H1 (cell line): ENCODE data around the gene MILR1. TPM values are rescaled to one million over a fixed set of nuclear protein-coding genes. Genes with fewer than 3 reads are reported as not detected.

ENCODE experiments used
- CTCF ChIA-PET: fragments of 300-600 bp; sonication (Branson Sonifier 250); formaldehyde crosslinking; loops from one replicate; lab custom pipeline; 2021; ENCODE audit not compliant: partially characterized antibody; lab: Charles Lee
- POLR2A ChIA-PET: fragments of 300-600 bp; sonication (Branson Sonifier 250); formaldehyde crosslinking; loops from one replicate; lab custom pipeline; 2021; ENCODE audit warnings: inconsistent platforms; ENCODE audit not compliant: partially characterized antibody; lab: Charles Lee
- DNase-seq, 2 experiments: peaks; one replicate each; pipeline versions ENCODE4 v3.0.0 to v3.0.0-alpha.2; 2010 to 2022; ENCODE audit warnings: low spot score in 2 of 2, low read depth in 1 of 2, mixed read lengths in 1 of 2
- FAIRE-seq: peaks from 2 replicates; lab custom pipeline; 2011; peaks lifted over from hg19 to GRCh38; lab: Jason Lieb, UNC
- H2AFZ ChIP-seq: 2 replicates; pipeline ENCODE4 v1.8.1; 2012; ENCODE audit warnings: low read length, inconsistent platforms
- H2AK5ac ChIP-seq: 2 replicates; pipeline ENCODE4 v1.6.1; 2013; ENCODE audit warnings: low read depth, low read length
- H2BK120ac ChIP-seq: replicated peaks from 2 replicates; pipeline ENCODE3; 2013; ENCODE audit warnings: low read depth, low read length, inconsistent platforms
- H2BK12ac ChIP-seq: 2 replicates; pipeline ENCODE4 v1.6.1; 2013; ENCODE audit warnings: low read depth, low read length
- H2BK15ac ChIP-seq: 2 replicates; pipeline ENCODE4 v1.6.1; 2013; ENCODE audit warnings: low read length
- H2BK20ac ChIP-seq: 2 replicates; pipeline ENCODE4 v1.6.1; 2013; ENCODE audit warnings: low read length
- H2BK5ac ChIP-seq: 2 replicates; pipeline ENCODE4 v1.6.1; 2013; ENCODE audit warnings: low read depth, low read length
- H3K14ac ChIP-seq: 2 replicates; pipeline ENCODE4 v1.6.1; 2013; ENCODE audit warnings: inconsistent platforms; ENCODE audit not compliant: insufficient read length
- H3K18ac ChIP-seq: 2 replicates; pipeline ENCODE4 v1.6.1; 2013; ENCODE audit warnings: low read length; ENCODE audit errors: extremely low read depth
- H3K23ac ChIP-seq: 2 replicates; pipeline ENCODE4 v1.6.1; 2013; ENCODE audit warnings: inconsistent platforms; ENCODE audit not compliant: insufficient read length
- H3K23me2 ChIP-seq: 2 replicates; pipeline ENCODE4 v1.6.1; 2013; ENCODE audit warnings: low read depth, low read length
- H3K27ac ChIP-seq: 2 replicates; pipeline ENCODE4 v1.6.1; 2011; ENCODE audit warnings: low read depth, low read length, inconsistent platforms
- H3K27me3 ChIP-seq, 4 experiments: replicated peaks in 1 of 4; 1 replicate in 1 of 4; 2 replicates in 3 of 4; pipeline versions ENCODE4 v1.6.1 to v1.8.1; 2011 to 2013; ENCODE audit warnings: low read length in 3 of 4, mild to moderate bottlenecking in 3 of 4, inconsistent platforms in 2 of 4, mixed read lengths in 2 of 4, moderate library complexity in 1 of 4; ENCODE audit not compliant: control insufficient read depth in 3 of 4, insufficient read depth in 3 of 4; ENCODE audit errors: extremely low read depth in 1 of 4
- H3K36me3 ChIP-seq, 4 experiments: 2 replicates each; pipeline versions ENCODE4 v1.6.1 to v1.8.1; 2011 to 2013; ENCODE audit warnings: mild to moderate bottlenecking in 4 of 4, low read length in 3 of 4, moderate library complexity in 2 of 4, control low read depth in 1 of 4, inconsistent platforms in 1 of 4; ENCODE audit not compliant: insufficient read depth in 4 of 4, control insufficient read depth in 2 of 4
- H3K4ac ChIP-seq: replicated peaks from 2 replicates; pipeline ENCODE3; 2013; ENCODE audit warnings: low read length, low read depth, mixed read lengths, inconsistent platforms; ENCODE audit not compliant: insufficient read length
- H3K4me1 ChIP-seq, 4 experiments: replicated peaks in 1 of 4; 1 replicate in 1 of 4; 2 replicates in 3 of 4; pipeline versions ENCODE4 v1.6.1 to v1.8.1; 2011 to 2013; ENCODE audit warnings: low read length in 3 of 4, inconsistent platforms in 2 of 4, mixed read lengths in 1 of 4; ENCODE audit not compliant: insufficient read depth in 4 of 4, control insufficient read depth in 3 of 4
- H3K4me2 ChIP-seq, 2 experiments: 2 replicates each; pipeline versions ENCODE4 v1.6.1 to v1.8.1; 2011 to 2013; ENCODE audit warnings: low read depth in 2 of 2, low read length in 2 of 2, control low read depth in 1 of 2, inconsistent platforms in 1 of 2, mild to moderate bottlenecking in 1 of 2; ENCODE audit not compliant: insufficient read depth in 1 of 2
- H3K4me3 ChIP-seq, 4 experiments: fragments of 200-600, 300-600 bp in 1 of 4; sonication (generic), shearing (Covaris generic), sonication (Bioruptor Twin) in 1 of 4; 2 replicates each; pipeline versions ENCODE4 v1.5.1 to v1.8.1; 2011 to 2016; ENCODE audit warnings: low read length in 4 of 4, low read depth in 3 of 4, control low read depth in 2 of 4, inconsistent platforms in 2 of 4, mild to moderate bottlenecking in 2 of 4, mixed read lengths in 1 of 4, moderate library complexity in 1 of 4; ENCODE audit not compliant: insufficient read depth in 2 of 4; ENCODE audit errors: extremely low read depth in 1 of 4
- H3K56ac ChIP-seq: replicated peaks from 2 replicates; pipeline ENCODE3; 2013; ENCODE audit warnings: low read depth, mild to moderate bottlenecking, mixed read lengths, low read length, inconsistent platforms; ENCODE audit not compliant: insufficient read length
- H3K79me1 ChIP-seq: 2 replicates; pipeline ENCODE4 v1.6.1; 2013; ENCODE audit warnings: low read depth, low read length, control low read depth
- H3K79me2 ChIP-seq, 2 experiments: 2 replicates each; pipeline versions ENCODE4 v1.6.1 to v1.8.1; 2012 to 2013; ENCODE audit warnings: low read length in 2 of 2, mild to moderate bottlenecking in 2 of 2, inconsistent platforms in 1 of 2; ENCODE audit not compliant: insufficient read depth in 2 of 2, control insufficient read depth in 1 of 2
- H3K9ac ChIP-seq, 4 experiments: replicated peaks in 1 of 4; 1 replicate in 1 of 4; 2 replicates in 3 of 4; pipeline versions ENCODE4 v1.6.1 to v1.8.1; 2011 to 2013; ENCODE audit warnings: low read depth in 3 of 4, low read length in 3 of 4, control low read depth in 2 of 4, mild to moderate bottlenecking in 2 of 4, moderate library complexity in 2 of 4, inconsistent platforms in 1 of 4; ENCODE audit errors: extremely low read depth in 1 of 4
- H3K9me3 ChIP-seq, 2 experiments: 2 replicates each; pipeline versions ENCODE4 v1.6.1 to v1.8.1; 2012 to 2013; ENCODE audit warnings: mild to moderate bottlenecking in 2 of 2, moderate library complexity in 2 of 2, control low read depth in 1 of 2, inconsistent platforms in 1 of 2, low read depth in 1 of 2, low read length in 1 of 2, mixed read lengths in 1 of 2; ENCODE audit not compliant: insufficient read depth in 2 of 2
- H4K20me1 ChIP-seq, 2 experiments: replicated peaks in 1 of 2; 2 replicates each; pipeline versions ENCODE3 to v1.8.1; 2011 to 2013; ENCODE audit warnings: inconsistent platforms in 2 of 2, low read length in 2 of 2, mild to moderate bottlenecking in 1 of 2; ENCODE audit not compliant: insufficient read depth in 2 of 2, control insufficient read depth in 1 of 2
- H4K5ac ChIP-seq: 2 replicates; pipeline ENCODE4 v1.6.1; 2013; ENCODE audit warnings: low read length, low read depth, mixed read lengths, inconsistent platforms; ENCODE audit not compliant: insufficient read length
- H4K8ac ChIP-seq: 2 replicates; pipeline ENCODE4 v1.8.0; 2013; ENCODE audit warnings: mild to moderate bottlenecking, moderate library complexity, low read length, inconsistent platforms; ENCODE audit not compliant: insufficient read depth; ENCODE audit errors: extremely low read depth
- H4K91ac ChIP-seq: replicated peaks from 2 replicates; pipeline ENCODE3; 2013; ENCODE audit warnings: low read length, mixed read lengths, inconsistent platforms; ENCODE audit not compliant: insufficient read length
- BRCA1 ChIP-seq: IDR thresholded peaks from 2 replicates; pipeline ENCODE4 v1.6.1; 2012; ENCODE audit warnings: low read depth, low read length, improper control_type of control experiment
- CHD2 ChIP-seq: IDR thresholded peaks from 2 replicates; pipeline ENCODE4 v1.6.1; 2012; ENCODE audit warnings: low read length, improper control_type of control experiment
- EP300 ChIP-seq, 2 experiments: IDR thresholded peaks; 1 replicate in 1 of 2; 2 replicates in 1 of 2; pipeline ENCODE4 v1.6.1; 2011 to 2012; ENCODE audit warnings: low read depth in 2 of 2, low read length in 2 of 2, mild to moderate bottlenecking in 2 of 2, borderline replicate concordance in 1 of 2, inconsistent platforms in 1 of 2, moderate library complexity in 1 of 2
- EZH2 ChIP-seq: fragments of 200-600 bp; sonication (generic); IDR thresholded peaks from 2 replicates; pipeline ENCODE4 v1.7.1; 2012; ENCODE audit warnings: low read depth, mild to moderate bottlenecking, moderate library complexity, low read length, inconsistent platforms; ENCODE audit not compliant: severe bottlenecking
- GABPA ChIP-seq: IDR thresholded peaks from 2 replicates; pipeline ENCODE4 v1.6.1; 2011; ENCODE audit warnings: mild to moderate bottlenecking, low read length, moderate library complexity, borderline replicate concordance; ENCODE audit not compliant: insufficient read depth
- JUND ChIP-seq: IDR thresholded peaks from 2 replicates; pipeline ENCODE4 v1.6.1; 2011; ENCODE audit warnings: mild to moderate bottlenecking, improper control_type of control experiment, low read length
- KDM4A ChIP-seq: IDR thresholded peaks from one replicate; pipeline ENCODE4 v1.7.1; 2012; ENCODE audit warnings: low read depth, mild to moderate bottlenecking, moderate library complexity, low read length, inconsistent platforms; ENCODE audit not compliant: severe bottlenecking
- NANOG ChIP-seq: IDR thresholded peaks from 2 replicates; pipeline ENCODE4 v1.6.1; 2011; ENCODE audit warnings: low read length, low read depth, mild to moderate bottlenecking, inconsistent platforms; ENCODE audit not compliant: insufficient read depth, poor library complexity, severe bottlenecking
- POLR2A ChIP-seq, 2 experiments: IDR thresholded peaks; 1 replicate in 1 of 2; 2 replicates in 1 of 2; pipeline ENCODE4 v1.6.1; 2011; ENCODE audit warnings: low read depth in 2 of 2, low read length in 2 of 2, mild to moderate bottlenecking in 2 of 2; ENCODE audit errors: control extremely low read depth in 1 of 2
- RNF2 ChIP-seq: fragments of 200-900, 300-1000 bp; sonication (generic); IDR thresholded peaks from 2 replicates; pipeline ENCODE4 v1.7.1; 2016; ENCODE audit warnings: borderline replicate concordance, low read depth, mild to moderate bottlenecking, antibody characterized with exemption, low read length; ENCODE audit not compliant: poor library complexity, severe bottlenecking; ENCODE audit errors: missing control alignments
- SIX5 ChIP-seq: IDR thresholded peaks from 2 replicates; pipeline ENCODE4 v1.6.1; 2011; ENCODE audit warnings: mild to moderate bottlenecking, low read depth, low read length
- SP2 ChIP-seq: IDR thresholded peaks from 2 replicates; pipeline ENCODE4 v1.6.1; 2012; ENCODE audit warnings: mild to moderate bottlenecking, low read length, inconsistent platforms
- TAF7 ChIP-seq: optimal IDR thresholded peaks from 2 replicates; pipeline ENCODE3; 2011; ENCODE audit warnings: low read depth, mild to moderate bottlenecking, inconsistent platforms, low read length, moderate library complexity, borderline replicate concordance
- WGBS, 2 experiments: shearing (Covaris generic) in 1 of 2; methylation state at CpG; one replicate each; pipeline versions ENCODE4 v1.1.6 to v1.1.7; 2013 to 2015; ENCODE audit warnings: low lambda C conversion rate in 2 of 2, mixed read lengths in 2 of 2, inconsistent platforms in 1 of 2, low coverage in 1 of 2, missing lambda C conversion rate in 1 of 2; ENCODE audit not compliant: insufficient replicate concordance in 2 of 2, insufficient coverage in 1 of 2, insufficient read length in 1 of 2; ENCODE audit errors: extremely low coverage in 1 of 2, missing lambda C conversion rate in 1 of 2; 5-methylcytosine and 5-hydroxymethylcytosine counted together
- polyA plus RNA-seq, 7 experiments: library from polyadenylated mRNA; depleted of rRNA in 3 of 7; stranded (reverse) in 5 of 7; unstranded in 2 of 7; fragments of >200 nt in 5 of 7; fragments of 200-250 nt in 2 of 7; gene quantifications; 1 replicate in 5 of 7; 2 replicates in 1 of 7; 4 replicates in 1 of 7; pipeline versions ENCODE4 v1.2.1 to v1.2.3, GENCODE V29; 2011 to 2013; ENCODE audit warnings: missing spikeins in 2 of 7, mixed read lengths in 2 of 7
- total RNA-seq: library from RNA; stranded (reverse); fragmentation: NEBNext Ultra II Directional; extraction: Animal tissue kit (Norgen Biotek cat#: 25700); gene quantifications from 2 replicates; pipeline ENCODE4 v1.2.1, GENCODE V29; 2021

The MILR1 gene
- total and polyA plus RNA-seq, 2 of the 8 experiments (the other 6 are each of a cell fraction or from before 2014, with no cell fraction given), result not detected

- H2AK5ac ChIP-seq, result no peak overlapping the region
- 98% methylated on average over 2 of the region's 2 CpGs; no CpG with 5 or more reads in 1 of the 2 experiments for WGBS, 2 experiments
- H2BK12ac ChIP-seq, result no peak overlapping the region
- no peak overlapping the region for H2BK15ac ChIP-seq
- peaks cover 4 to 7% of the 10 kb centered on the region in 2 experiments for H4K20me1 ChIP-seq
- H3K27ac ChIP-seq, result no peak overlapping the region
- no peak overlapping the region for H3K23ac ChIP-seq
- no peak overlapping the region for H4K8ac ChIP-seq
- no peak overlapping the region for H4K91ac ChIP-seq
- H3K27me3 ChIP-seq, result no peaks in the 10 kb centered on the region
- H3K36me3 ChIP-seq, result peaks cover 9 to 92% (median 59%) of the 10 kb centered on the region in 4 experiments
- no peak overlapping the region for H3K18ac ChIP-seq
- H2BK120ac ChIP-seq, result no peak overlapping the region
- H2AFZ ChIP-seq, result no peak overlapping the region
- CTCF ChIA-PET, result interaction anchor here (0.8 to 1.3 kb wide), 3 partner anchors 19 to 134 kb away, joined by 3 to 4 read pairs (median 3); no protein-coding TSS in a partner anchor
- POLR2A ChIA-PET, result interaction anchor here (0.8 to 3.2 kb wide), 5 partner anchors 9 to 61 kb away, joined by 3 to 37 read pairs (median 3); partner anchors contain the start of genes CEP95, DDX5 and POLG2
- no peak for FAIRE-seq
- no peak overlapping the region for H2BK20ac ChIP-seq
- no peak overlapping the region for H2BK5ac ChIP-seq
- H3K79me2 ChIP-seq, result peaks cover 0 to 27% of the 10 kb centered on the region in 2 experiments; a peak in 2 of 4 replicates
- no peaks in the 10 kb centered on the region for H3K23me2 ChIP-seq
- no peaks in the 10 kb centered on the region for H3K9me3 ChIP-seq
- no peak overlapping the region for H3K4me2 ChIP-seq
- H4K5ac ChIP-seq, result no peak overlapping the region
- H3K56ac ChIP-seq, result no peak overlapping the region
- no peak overlapping the region for H3K4me3 ChIP-seq
- peaks cover 0 to 2% (median under 1%) of the 10 kb centered on the region in 4 experiments; a peak in 4 of 7 replicates for H3K4me1 ChIP-seq
- no peak for DNase-seq
- H3K14ac ChIP-seq, result no peak overlapping the region
- no peak overlapping the region for H3K4ac ChIP-seq
- H3K9ac ChIP-seq, result no peak overlapping the region
- peaks cover 2% of the 10 kb centered on the region; the same call in 1 of the 2 replicates for H3K79me1 ChIP-seq
- TF ChIP-seq RNF2 (no peak), BRCA1 (no peak), GABPA (no peak), JUND (no peak), SIX5 (no peak), POLR2A (IDR thresholded peaks at IDR 0.05; ENCODE audit: control extremely low read depth in 1 of 2, low read depth in 2 of 2, low read length in 2 of 2) (no peak), EZH2 (no peak), SP2 (no peak), TAF7 (no peak), NANOG (no peak), KDM4A (no peak), CHD2 (no peak), EP300 (IDR thresholded peaks at IDR 0.05; ENCODE audit: borderline replicate concordance in 1 of 2, low read depth in 2 of 2, low read length in 2 of 2) (no peak)
Measured at GRCh38 chr17:64515419-64515818, 66.5 kb downstream of the MILR1 start.
